GM23248 (cell line): Measurements from ENCODE around the gene TAF3.

ENCODE experiments used
- EZH2 ChIP-seq: fragments of 200-600 bp; sonication (generic); IDR thresholded peaks from 2 replicates; pipeline ENCODE4 v1.6.1; 2018; ENCODE audit warnings: antibody characterized with exemption, mild to moderate bottlenecking; ENCODE audit not compliant: insufficient read depth, poor library complexity, severe bottlenecking
- EZH2phosphoT487 ChIP-seq: fragments of 200-600 bp; sonication (generic); IDR thresholded peaks from 2 replicates; pipeline ENCODE4 v1.6.1; 2018; ENCODE audit warnings: antibody characterized with exemption, moderate library complexity, mild to moderate bottlenecking, low read depth; ENCODE audit not compliant: insufficient read depth

GRCh38 chr10:8048281-8049008 lies 230.1 kb downstream of the TAF3 start:
- TF ChIP-seq EZH2phosphoT487 = no peak
- TF ChIP-seq EZH2 = no peak
